GM12801 (cell line): Measurements from ENCODE around the gene PRKAG2.

ENCODE experiments used
- TF ChIP-seq, protein P1 (sequence below): IDR thresholded peaks from one replicate; pipeline ENCODE4 v1.5.1; 2011; ENCODE audit warnings: control low read depth; ENCODE audit not compliant: insufficient read length; ENCODE audit errors: extremely low read depth

PRKAG2 gene

DNA sequence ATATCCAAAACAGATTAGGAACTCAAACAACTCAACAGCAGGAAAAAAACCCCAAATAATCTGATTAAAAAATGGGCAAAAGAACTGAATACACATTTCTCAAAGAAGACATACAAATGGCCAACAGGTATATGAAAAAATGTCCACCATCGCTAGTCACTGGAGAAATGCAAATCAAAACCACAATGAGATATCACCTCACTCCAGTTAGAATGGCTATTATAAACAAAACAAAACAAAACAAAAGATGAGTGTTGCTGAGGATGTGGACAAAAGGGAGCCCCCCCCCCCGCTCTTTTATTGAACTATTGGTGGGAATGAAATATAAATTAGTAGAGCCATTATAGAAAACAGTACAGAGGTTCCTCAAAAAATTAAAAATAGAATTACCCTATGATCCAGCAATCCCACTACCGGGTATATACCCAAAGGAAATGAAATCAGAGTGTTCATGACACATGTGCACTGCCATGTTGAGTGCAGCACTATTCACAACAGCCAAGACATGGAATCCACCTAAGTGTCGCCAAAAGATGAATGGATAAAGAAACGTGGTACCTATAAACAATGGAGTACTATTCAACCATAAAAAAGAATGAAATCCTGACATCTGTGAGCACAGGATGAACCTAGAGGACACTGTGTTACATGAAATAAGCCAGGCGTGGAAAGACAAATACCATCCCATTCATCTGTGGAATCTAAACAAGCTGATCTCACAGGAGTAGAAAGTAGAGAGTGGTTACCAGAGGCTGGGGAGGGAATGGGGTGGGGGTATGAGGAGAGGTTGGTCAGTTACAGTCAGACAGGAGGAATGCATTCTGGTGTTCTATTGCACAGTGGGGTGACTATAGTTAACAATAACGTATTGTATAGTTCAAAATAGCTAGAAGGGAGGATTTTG is 279.1 kb downstream of the PRKAG2 start:
- TF ChIP-seq, protein P1, sequence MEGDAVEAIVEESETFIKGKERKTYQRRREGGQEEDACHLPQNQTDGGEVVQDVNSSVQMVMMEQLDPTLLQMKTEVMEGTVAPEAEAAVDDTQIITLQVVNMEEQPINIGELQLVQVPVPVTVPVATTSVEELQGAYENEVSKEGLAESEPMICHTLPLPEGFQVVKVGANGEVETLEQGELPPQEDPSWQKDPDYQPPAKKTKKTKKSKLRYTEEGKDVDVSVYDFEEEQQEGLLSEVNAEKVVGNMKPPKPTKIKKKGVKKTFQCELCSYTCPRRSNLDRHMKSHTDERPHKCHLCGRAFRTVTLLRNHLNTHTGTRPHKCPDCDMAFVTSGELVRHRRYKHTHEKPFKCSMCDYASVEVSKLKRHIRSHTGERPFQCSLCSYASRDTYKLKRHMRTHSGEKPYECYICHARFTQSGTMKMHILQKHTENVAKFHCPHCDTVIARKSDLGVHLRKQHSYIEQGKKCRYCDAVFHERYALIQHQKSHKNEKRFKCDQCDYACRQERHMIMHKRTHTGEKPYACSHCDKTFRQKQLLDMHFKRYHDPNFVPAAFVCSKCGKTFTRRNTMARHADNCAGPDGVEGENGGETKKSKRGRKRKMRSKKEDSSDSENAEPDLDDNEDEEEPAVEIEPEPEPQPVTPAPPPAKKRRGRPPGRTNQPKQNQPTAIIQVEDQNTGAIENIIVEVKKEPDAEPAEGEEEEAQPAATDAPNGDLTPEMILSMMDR: no peak

DNA sequence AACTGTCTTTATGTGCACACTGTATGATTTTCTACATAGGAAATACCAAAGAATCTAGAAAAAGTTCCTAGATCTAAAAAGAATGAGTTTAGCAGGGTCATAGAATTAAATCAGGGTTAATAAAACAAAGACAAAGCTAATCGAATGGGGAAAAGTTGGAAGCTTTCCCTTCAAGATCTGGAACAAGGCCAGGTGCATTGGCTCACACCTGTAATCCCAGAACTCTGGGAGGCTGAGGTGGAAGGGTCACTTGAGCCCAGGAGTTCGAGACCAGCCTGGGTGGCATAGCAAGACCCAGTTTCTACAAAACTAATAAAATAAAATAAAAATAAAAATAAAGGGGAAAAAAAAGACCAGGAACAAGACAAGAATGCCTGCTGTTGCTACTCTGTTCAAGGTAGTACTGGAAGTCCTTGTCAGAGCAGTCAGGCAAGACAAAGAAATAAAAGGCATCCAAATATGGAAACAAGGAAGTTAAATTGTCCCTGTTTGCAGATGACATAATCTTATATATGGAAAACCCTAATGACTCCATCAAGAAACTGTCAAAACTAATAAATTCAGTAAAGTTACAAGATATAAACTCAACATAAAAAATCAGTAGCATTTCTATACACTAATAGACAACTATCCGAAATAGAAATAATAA is 281.1 kb downstream of the PRKAG2 start:
- TF ChIP-seq, protein P1: no peak

DNA sequence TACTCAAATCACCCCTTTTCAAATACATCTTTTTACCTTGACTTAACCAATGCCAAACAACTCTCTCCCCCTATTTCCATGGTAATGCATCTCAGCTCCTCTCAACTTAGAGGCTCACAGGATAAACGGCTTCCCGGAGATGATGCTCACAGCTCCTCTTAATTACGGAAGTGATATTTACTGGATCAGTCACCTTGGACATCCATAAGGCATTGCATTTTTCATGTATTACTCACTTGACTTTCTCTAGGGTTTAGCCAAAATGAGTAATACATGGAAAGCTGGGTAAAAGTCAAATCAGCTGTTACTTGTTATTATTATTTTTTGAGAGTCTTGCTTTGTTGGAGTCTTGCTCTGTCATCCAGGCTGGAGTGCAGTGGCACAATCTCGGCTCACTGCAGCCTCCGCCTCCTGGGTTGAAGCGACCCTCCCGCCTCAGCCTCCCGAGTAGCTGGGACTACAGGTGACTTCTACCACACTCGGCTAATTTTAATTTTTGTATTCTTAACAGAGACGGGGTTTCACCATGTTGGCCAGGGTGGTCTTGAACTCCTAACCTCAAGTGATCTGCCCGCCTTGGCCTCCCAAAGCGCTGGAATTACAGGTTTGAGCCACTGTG is 283.9 kb downstream of the PRKAG2 start:
- TF ChIP-seq, protein P1: no peak

DNA sequence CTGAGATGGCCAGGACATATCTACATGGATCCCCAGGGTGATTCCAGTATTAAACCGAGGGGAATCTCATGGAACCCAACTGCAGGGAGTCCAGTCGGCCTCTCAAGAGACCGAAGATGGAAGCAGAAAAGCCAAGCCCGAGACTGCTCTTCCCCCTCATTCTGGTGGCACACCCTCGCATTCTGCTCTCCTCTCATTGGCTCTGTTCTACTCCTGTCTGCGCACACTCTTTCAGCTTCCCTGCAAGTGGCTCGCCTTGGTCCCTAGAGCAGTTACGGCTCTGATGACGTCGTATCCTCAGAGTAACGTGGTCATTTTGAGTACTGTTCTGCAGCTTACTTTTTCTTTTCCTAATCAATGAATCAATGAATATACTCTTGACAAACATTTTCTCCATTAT is 284.6 kb downstream of the PRKAG2 start:
- TF ChIP-seq, protein P1: no peak

DNA sequence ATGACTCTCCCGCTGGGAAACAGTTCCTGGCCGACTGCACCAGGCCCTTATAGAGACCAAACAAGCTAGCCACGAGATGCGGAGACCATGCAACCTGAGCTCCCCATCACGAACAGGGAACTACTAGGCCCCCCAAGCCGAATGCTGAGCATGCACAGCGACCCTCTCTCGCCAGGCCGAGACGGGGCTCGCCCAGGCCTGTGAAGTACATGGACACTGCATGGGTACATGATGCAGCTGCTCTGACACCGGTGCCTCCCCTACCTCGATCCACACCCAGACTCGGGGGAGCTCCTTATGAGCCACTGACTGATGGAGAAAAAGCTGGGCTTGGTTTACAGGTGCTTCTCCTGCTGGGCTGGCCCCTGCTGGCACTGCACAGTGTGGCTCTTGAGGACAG is 285.0 kb downstream of the PRKAG2 start:
- TF ChIP-seq, protein P1: no peak

DNA sequence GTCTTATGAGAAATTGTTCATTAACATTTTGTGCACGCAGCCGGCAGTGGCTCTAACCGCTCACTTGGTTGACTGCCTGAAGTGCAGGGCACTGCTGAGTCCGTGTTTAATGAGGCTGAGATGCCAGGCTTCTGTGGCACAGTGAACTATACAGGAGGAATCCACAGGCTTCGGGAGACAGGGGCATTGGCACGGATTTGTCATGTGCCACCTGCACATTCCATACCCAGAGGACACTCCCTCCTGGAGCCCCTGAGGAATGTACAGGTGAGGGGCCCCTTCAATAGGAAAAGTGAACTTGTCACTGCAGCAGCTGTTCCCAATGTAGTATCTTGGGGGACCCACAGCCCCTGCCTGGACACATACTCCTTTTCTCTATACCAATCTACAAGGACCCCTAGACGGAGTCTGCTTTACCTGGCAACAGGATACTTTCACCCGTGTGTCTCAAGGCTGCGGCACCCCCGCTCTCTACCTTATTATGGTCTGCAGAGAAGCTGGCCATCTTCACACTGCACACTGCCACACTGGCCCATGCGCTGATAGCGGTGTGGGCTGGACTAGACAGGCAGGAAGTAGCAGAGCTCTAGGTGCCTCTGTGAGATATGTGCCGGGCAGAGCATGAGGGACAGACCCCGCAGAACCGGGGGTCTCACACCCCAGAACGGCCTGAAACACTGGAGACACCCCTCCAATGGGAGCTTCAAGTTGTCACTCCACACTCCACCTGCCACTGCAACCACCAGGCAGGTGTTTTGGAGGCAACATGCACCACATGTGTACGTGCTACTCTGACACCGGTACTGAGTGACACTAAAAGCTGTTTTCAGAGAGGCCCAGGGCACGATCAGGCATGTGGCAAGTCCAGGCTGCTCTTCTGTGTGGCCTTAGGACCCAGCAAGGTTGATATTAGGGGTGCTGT is 285.8 kb downstream of the PRKAG2 start:
- TF ChIP-seq, protein P1: no peak
